ENCODE results near the gene CELSR1.

The CELSR1 gene

GRCh38 chr22:46416520-46416871 lies 120.9 kb downstream of the CELSR1 start:
- H3K79me2 ChIP-seq (ENCODE audit: low read length) = no peaks in the 10 kb centered on the region
- no peaks in the 10 kb centered on the region for H3K36me3 ChIP-seq (replicated peaks; ENCODE audit: insufficient read depth, low read length)
- TF ChIP-seq EZH2 (optimal IDR thresholded peaks at IDR 0.05; ENCODE audit: low read depth, low read length) (no peak), CTCF (IDR thresholded peaks at IDR 0.05; ENCODE audit: low read length) (no peak), EZH2phosphoT487 (IDR thresholded peaks at IDR 0.05; ENCODE audit: low read length) (no peak)
- H3K9me2 ChIP-seq (replicated peaks; ENCODE audit: insufficient read depth, low read length) = no peaks in the 10 kb centered on the region
- no peak overlapping the region for H3K27ac ChIP-seq (ENCODE audit: low read length)
- H3K27me3 ChIP-seq (replicated peaks; ENCODE audit: insufficient read depth, low read length) = peaks cover 58% of the 10 kb centered on the region
- H3K4me2 ChIP-seq (ENCODE audit: low read depth, low read length) = no peak overlapping the region
- H3F3A ChIP-seq (ENCODE audit: insufficient read depth, low read length) = peaks cover 5% of the 10 kb centered on the region; the same call in 1 of the 2 replicates
- no peak for DNase-seq
- no peak overlapping the region for H3K4me3 ChIP-seq (ENCODE audit: low read length)
- H2AFZ ChIP-seq (ENCODE audit: low read length) = no peak overlapping the region
- H3K4me1 ChIP-seq (ENCODE audit: low read length) = peaks cover 8% of the 10 kb centered on the region
- H3K9me3 ChIP-seq (replicated peaks; ENCODE audit: insufficient read depth, low read length) = no peaks in the 10 kb centered on the region
- no peaks in the 10 kb centered on the region for H4K20me1 ChIP-seq (ENCODE audit: insufficient read depth, low read length)
- no peak overlapping the region for H3K9ac ChIP-seq (ENCODE audit: low read length)

GRCh38 chr22:46415776-46416519 lies 121.5 kb downstream of the CELSR1 start:
- H4K20me1 ChIP-seq (ENCODE audit: insufficient read depth, low read length) = no peaks in the 10 kb centered on the region
- no peaks in the 10 kb centered on the region for H3K79me2 ChIP-seq (ENCODE audit: low read length)
- H3K4me1 ChIP-seq (ENCODE audit: low read length) = peaks cover 2% of the 10 kb centered on the region
- no peaks in the 10 kb centered on the region for H3K9me2 ChIP-seq (replicated peaks; ENCODE audit: insufficient read depth, low read length)
- no peak overlapping the region for H3K27ac ChIP-seq (ENCODE audit: low read length)
- H3K36me3 ChIP-seq (replicated peaks; ENCODE audit: insufficient read depth, low read length) = no peaks in the 10 kb centered on the region
- no peak overlapping the region for H3K9ac ChIP-seq (ENCODE audit: low read length)
- no peaks in the 10 kb centered on the region for H3K9me3 ChIP-seq (replicated peaks; ENCODE audit: insufficient read depth, low read length)
- H3F3A ChIP-seq (ENCODE audit: insufficient read depth, low read length) = 0 out of 2 replicates have a peak, but pooled peaks cover 2% of the 10 kb centered on the region
- peaks cover 64% of the 10 kb centered on the region for H3K27me3 ChIP-seq (replicated peaks; ENCODE audit: insufficient read depth, low read length)
- no peak for DNase-seq
- no peak overlapping the region for H2AFZ ChIP-seq (ENCODE audit: low read length)
- H3K4me3 ChIP-seq (ENCODE audit: low read length) = no peak overlapping the region
- TF ChIP-seq EZH2 (optimal IDR thresholded peaks at IDR 0.05; ENCODE audit: low read depth, low read length) = no peak
- no peak for TF ChIP-seq EZH2phosphoT487 (IDR thresholded peaks at IDR 0.05; ENCODE audit: low read length)
- H3K4me2 ChIP-seq (ENCODE audit: low read depth, low read length) = no peak overlapping the region

- Histone ChIP-seq H3K27me3 (replicated peaks; ENCODE audit: insufficient read depth, low read length) (peaks cover 76% of the 10 kb centered on the region), H3K9ac (ENCODE audit: low read length) (no peak overlapping the region), H4K20me1 (ENCODE audit: insufficient read depth, low read length) (no peaks in the 10 kb centered on the region), H3K4me2 (ENCODE audit: low read depth, low read length) (no peak overlapping the region), H2AFZ (ENCODE audit: low read length) (no peak overlapping the region), H3K27ac (ENCODE audit: low read length) (no peak overlapping the region), H3K79me2 (ENCODE audit: low read length) (no peaks in the 10 kb centered on the region), H3K9me3 (replicated peaks; ENCODE audit: insufficient read depth, low read length) (no peaks in the 10 kb centered on the region), H3F3A (ENCODE audit: insufficient read depth, low read length) (no peaks in the 10 kb centered on the region), H3K4me3 (ENCODE audit: low read length) (no peak overlapping the region), H3K36me3 (replicated peaks; ENCODE audit: insufficient read depth, low read length) (no peaks in the 10 kb centered on the region), H3K4me1 (ENCODE audit: low read length) (no peaks in the 10 kb centered on the region), H3K9me2 (replicated peaks; ENCODE audit: insufficient read depth, low read length) (no peaks in the 10 kb centered on the region)
- TF ChIP-seq EZH2 (optimal IDR thresholded peaks at IDR 0.05; ENCODE audit: low read depth, low read length) = no peak
- no peak for TF ChIP-seq EZH2phosphoT487 (IDR thresholded peaks at IDR 0.05; ENCODE audit: low read length)
- no peak for TF ChIP-seq CTCF (IDR thresholded peaks at IDR 0.05; ENCODE audit: low read length)
- no peak for DNase-seq
Observed at GRCh38 chr22:46414704-46415103, 122.7 kb downstream of the CELSR1 start.

DNA sequence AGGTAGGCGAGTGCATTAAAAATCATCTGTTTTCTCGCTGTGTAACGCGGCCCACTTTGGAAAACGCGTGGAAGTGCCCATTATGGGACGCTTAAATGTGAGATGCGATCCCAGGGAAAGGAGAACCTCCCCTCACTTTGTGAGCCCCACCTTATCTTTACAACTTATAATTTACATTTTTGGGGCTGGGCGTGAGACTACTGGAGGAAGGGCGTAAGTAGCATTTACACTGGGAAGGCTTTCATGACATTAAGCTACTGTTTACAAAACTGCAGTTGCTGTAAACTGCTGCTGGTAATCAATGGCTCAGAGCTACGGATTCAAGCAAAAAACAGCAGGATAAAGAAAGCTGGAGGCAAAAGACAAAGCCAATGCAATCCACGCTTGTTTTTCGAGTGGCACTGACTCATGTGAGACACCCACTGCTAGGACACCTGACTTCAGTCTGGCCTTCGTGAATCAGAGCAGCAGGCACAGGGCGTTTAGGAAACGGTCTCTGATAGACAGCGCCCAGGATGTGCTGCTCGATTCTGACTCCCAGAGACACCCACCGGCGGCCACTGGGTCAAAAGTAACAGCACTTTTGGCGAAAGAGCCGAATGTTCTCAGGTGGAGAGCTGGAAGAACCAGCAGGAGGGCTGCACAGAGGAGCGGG lies 123.6 kb downstream of the CELSR1 start:
- Histone ChIP-seq H3K27ac (ENCODE audit: low read length) (no peak overlapping the region), H3K4me1 (ENCODE audit: low read length) (no peaks in the 10 kb centered on the region), H3K4me2 (ENCODE audit: low read depth, low read length) (no peak overlapping the region)

More for the DNA sequence above, 123.6 kb downstream of the CELSR1 start:
- Histone ChIP-seq H3K79me2 (ENCODE audit: low read length) (no peaks in the 10 kb centered on the region), H2AFZ (ENCODE audit: low read length) (no peak overlapping the region), H3K36me3 (replicated peaks; ENCODE audit: insufficient read depth, low read length) (no peaks in the 10 kb centered on the region), H3K9ac (ENCODE audit: low read length) (no peak overlapping the region), H3K9me3 (replicated peaks; ENCODE audit: insufficient read depth, low read length) (no peaks in the 10 kb centered on the region), H3K4me3 (ENCODE audit: low read length) (no peak overlapping the region), H3F3A (ENCODE audit: insufficient read depth, low read length) (no peaks in the 10 kb centered on the region), H3K27me3 (replicated peaks; ENCODE audit: insufficient read depth, low read length) (peaks cover 78% of the 10 kb centered on the region), H3K9me2 (replicated peaks; ENCODE audit: insufficient read depth, low read length) (no peaks in the 10 kb centered on the region), H4K20me1 (ENCODE audit: insufficient read depth, low read length) (no peaks in the 10 kb centered on the region)
- TF ChIP-seq EZH2phosphoT487 (IDR thresholded peaks at IDR 0.05; ENCODE audit: low read length) (no peak), EZH2 (optimal IDR thresholded peaks at IDR 0.05; ENCODE audit: low read depth, low read length) (no peak), CTCF (IDR thresholded peaks at IDR 0.05; ENCODE audit: low read length) (no peak)
- DNase-seq = no peak
